Activated CD4-positive, alpha-beta T cell treated with anti-CD3 and anti-CD28 coated beads, Interleukin-2, amount 50 U/mL, for 4 hours (primary cell): ENCODE data around the gene GAMT.

Experiments
- DNase-seq, 2 experiments: peaks; one replicate each; pipeline ENCODE4 v3.0.0-alpha.2; 2020

GAMT gene

GRCh38 chr19:1383312-1384084, 17.8 kb downstream of the GAMT start, which contains the start of gene NDUFS7:
TSS of gene NDUFS7 (plus strand) at chr19:1383907. CDS start at chr19:1383927, 20 bp downstream.
- peak; percentile 85 to 86 for DNase-seq

- DNase-seq: no peak
Observed at GRCh38 chr19:1383017-1383311, 18.4 kb downstream of the GAMT start.

DNA sequence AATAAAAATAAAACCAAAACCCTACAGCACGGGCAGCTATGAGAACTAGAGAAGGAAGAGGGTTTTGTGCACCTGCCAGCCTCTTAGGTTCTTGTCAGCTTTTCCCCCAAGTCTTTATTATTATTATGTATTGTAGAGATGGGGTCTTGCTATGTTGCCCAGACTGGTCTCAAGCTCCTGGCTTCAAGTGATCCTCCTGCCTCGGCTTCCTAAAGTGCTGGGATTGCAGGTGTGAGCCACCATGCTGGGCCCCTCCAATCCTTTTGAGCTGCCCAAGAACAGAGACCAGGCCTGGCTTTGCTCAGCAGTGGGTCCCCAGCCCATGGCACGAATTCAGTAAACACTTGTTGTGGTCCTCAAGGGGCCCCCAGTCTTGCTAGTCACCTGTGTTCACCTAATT, 19.1 kb downstream of the GAMT start:
- DNase-seq: no peak

DNA sequence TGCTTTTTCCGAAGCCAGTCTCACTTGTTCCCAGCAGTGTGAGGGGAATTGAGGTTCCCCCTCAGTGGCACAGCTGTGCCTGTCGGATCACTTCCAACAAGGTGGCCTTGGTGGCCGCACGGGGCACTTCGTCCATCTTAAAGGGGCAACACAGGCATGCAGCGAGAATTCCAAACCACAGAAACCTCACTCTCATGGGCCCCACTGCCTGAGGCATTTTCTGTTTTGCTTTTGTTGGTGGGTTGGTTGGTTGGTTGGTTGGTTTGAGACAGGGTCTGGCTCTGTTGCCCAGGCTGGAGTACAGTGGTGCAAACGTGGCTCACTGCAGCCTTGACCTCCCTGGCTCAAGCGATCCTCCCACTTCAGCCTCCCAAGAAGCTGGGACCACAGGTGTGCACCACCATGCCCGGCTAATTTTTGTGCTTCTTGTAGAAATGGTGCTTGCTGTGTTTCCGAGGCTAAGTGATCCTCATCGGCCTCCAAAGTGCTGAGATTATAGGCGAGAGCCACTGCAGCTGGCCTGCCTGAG, 21.3 kb downstream of the GAMT start:
- DNase-seq: no peak

GRCh38 chr19:1379126-1379905, 22.0 kb downstream of the GAMT start:
- no peak for DNase-seq

GRCh38 chr19:1377965-1378785, 23.2 kb downstream of the GAMT start:
- DNase-seq: no peak

DNA sequence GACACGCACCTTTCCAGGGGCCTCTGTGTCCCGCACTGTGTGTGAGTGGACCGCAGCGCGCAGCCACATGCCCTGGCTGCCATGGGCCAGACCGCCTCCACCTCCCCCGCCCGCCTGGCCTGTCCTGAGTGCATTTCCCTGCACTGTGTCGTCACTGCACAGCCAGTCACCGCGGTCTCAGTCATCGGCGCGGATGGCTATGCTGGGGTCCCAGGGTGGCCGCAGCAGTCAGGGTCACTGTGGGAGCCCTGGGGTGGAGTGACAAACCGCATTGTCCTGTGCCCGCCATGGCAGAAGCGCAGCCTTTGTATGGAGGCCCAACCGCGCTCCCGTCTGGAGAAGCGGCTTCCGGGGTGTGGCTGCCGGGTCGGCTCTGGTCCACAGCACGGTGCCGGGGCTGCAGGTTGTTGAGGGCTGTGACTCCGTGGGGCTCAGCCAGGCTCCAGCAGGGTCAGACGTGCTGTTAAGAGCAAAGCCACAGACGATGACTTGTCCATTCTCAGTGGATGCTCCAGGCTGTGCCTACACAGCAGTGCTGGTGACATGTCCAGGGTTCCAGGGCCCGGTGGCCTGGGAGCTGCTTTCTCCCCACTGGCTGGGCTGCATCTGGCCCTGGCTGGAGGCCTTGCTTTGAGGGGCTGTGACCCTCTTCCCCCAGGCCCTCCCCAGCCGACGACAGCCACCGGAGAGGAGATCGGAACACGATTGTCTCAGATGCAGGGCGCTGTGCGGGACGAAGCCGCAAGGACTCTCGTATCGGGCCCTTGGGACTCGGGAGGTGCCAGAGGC, 24.0 kb downstream of the GAMT start:
- no peak for DNase-seq

DNA sequence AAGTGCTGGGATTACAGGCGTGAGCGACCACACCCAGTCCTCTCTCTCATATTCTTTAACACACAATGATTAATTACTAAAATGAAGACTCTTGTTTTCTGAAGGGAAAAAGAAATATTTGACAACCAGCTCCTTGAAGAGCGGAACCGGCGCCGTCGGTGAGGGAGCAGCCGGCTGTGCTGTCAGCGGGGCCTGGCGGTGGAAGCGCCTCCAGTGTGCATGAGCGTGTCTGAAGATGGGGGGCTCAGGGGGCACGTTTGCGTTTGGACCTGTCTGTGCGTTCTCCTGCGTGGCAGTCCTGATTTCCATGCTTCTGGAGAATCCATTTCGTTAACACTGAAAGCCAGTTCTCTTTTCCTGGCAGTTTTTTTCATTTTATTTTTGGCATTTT, 24.9 kb downstream of the GAMT start:
- no peak for DNase-seq

GRCh38 chr19:1374250-1374577, 27.1 kb downstream of the GAMT start:
- DNase-seq: no peak

- DNase-seq: no peak
Observed at GRCh38 chr19:1373534-1374249, 27.6 kb downstream of the GAMT start.

GRCh38 chr19:1373042-1373533, 28.3 kb downstream of the GAMT start:
- no peak for DNase-seq

DNA sequence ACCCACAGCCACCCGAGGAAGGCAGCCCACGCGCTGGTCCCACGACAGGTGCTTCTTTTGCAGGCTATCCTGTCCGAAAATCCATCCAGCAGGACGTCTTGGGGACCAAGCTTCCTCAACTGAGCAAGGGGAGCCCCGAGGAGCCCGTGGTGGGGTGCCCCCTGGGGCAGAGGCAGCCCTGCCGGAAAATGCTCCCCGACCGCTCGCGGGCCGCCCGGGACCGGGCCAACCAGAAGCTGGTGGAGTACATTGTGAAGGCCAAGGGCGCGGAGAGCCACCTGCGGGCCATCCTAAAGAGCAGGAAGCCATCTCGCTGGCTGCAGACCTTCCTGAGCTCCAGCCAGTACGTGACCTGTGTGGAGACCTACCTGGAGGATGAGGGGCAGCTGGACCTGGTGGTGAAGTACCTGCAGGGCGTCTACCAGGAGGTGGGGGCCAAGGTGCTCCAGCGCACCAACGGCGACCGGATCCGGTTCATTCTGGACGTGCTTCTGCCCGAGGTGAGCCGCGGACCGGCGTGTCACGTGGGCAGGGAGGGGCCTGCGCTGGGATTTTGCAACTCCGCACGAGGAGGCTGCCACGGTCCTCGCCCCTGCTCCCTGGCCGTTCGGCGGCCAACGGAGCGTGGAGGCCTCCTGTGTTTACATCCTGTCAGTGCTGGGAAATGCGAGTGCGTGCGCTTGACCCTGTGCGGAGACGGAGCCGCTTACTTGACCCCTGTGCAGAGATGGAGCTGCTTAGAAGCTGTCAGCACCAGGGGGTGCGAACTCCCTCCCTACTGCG, 30.6 kb downstream of the GAMT start:
- DNase-seq: no peak

DNA sequence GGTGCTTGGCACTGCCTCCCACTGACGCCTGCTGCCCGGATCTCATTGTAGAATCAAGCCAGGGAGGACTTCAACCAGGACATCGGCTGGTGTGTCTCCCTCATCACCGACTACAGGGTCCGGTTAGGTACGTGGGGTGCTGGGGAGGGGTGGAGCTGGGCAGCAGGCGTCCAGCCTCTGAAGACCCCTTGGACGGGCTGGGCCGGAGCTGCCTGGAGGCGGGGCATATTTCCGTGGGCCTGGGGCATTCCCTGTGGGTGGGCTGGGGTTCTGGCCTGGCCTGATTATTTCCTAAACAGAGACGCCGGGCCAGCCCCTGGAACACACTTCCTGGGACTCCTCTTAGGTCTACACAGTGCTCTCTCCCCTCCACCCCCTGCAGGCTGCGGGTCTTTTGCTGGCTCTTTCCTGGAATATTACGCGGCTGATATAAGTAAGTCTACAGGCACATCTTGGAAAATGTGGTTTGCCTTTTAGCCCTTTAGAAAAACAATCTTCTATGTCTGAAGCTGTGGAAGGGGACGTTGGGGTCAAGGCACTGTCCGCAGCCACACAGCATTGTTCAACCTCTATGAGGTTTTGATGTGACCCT, 32.0 kb downstream of the GAMT start:
- no peak for DNase-seq

GRCh38 chr19:1366899-1367870, 34.2 kb downstream of the GAMT start:
- no peak for DNase-seq

GRCh38 chr19:1366296-1366695, 35.0 kb downstream of the GAMT start:
- DNase-seq: no peak

- no peak for DNase-seq
Observed at GRCh38 chr19:1365319-1366269, 35.7 kb downstream of the GAMT start.

GRCh38 chr19:1364070-1364704, 37.2 kb downstream of the GAMT start:
- no peak for DNase-seq

- no peak for DNase-seq
Observed at GRCh38 chr19:1363599-1363998, 37.7 kb downstream of the GAMT start.
